ENCODE results near the gene ADGRL2. TPM values are rescaled to one million over a fixed set of nuclear protein-coding genes. Genes with fewer than 3 reads are reported as not detected.

ADGRL2 gene
- total RNA-seq, 2 donors from 2014 or later, result 7.4 to 10.5 TPM

GRCh38 chr1:81840805-81841204 is 40.1 kb downstream of the ADGRL2 start:
- no peak for DNase-seq
- TF ChIP-seq CTCF (IDR thresholded peaks at IDR 0.05), result no peak
- Histone ChIP-seq H3K27ac (no peak overlapping the region), H3K4me1 (no peaks in the 10 kb centered on the region), H3K36me3 (no peaks in the 10 kb centered on the region), H3K9me3 (no peaks in the 10 kb centered on the region), H3K4me3 (no peak overlapping the region), H3K27me3 (no peaks in the 10 kb centered on the region), H3K9ac (ENCODE audit: low read depth in 2 of 2, low read length in 2 of 2) (no peak overlapping the region)
- intact Hi-C loops (cut with DNase I), result no loop called here

- H3K4me1 ChIP-seq, result no peaks in the 10 kb centered on the region
- no peak overlapping the region for H3K27ac ChIP-seq
- no peaks in the 10 kb centered on the region for H3K36me3 ChIP-seq
- H3K4me3 ChIP-seq, result no peak overlapping the region
- no peaks in the 10 kb centered on the region for H3K27me3 ChIP-seq
- DNase-seq, result no peak
- H3K9ac ChIP-seq (ENCODE audit: low read depth in 2 of 2, low read length in 2 of 2), result no peak overlapping the region
- no peaks in the 10 kb centered on the region for H3K9me3 ChIP-seq
- intact Hi-C loops (cut with DNase I), result no loop called here
- TF ChIP-seq CTCF (IDR thresholded peaks at IDR 0.05), result no peak
These were observed 41.1 kb downstream of the ADGRL2 start for GRCh38 chr1:81841795-81842194.

- H3K27ac ChIP-seq, result no peak overlapping the region
- no peaks in the 10 kb centered on the region for H3K27me3 ChIP-seq
- TF ChIP-seq CTCF (IDR thresholded peaks at IDR 0.05), result no peak
- no peak overlapping the region for H3K9ac ChIP-seq (ENCODE audit: low read depth in 2 of 2, low read length in 2 of 2)
- DNase-seq, result no peak
- H3K36me3 ChIP-seq, result no peaks in the 10 kb centered on the region
- H3K9me3 ChIP-seq, result no peaks in the 10 kb centered on the region
- no peak overlapping the region for H3K4me3 ChIP-seq
- intact Hi-C loops (cut with DNase I), result no loop called here
- H3K4me1 ChIP-seq, result no peaks in the 10 kb centered on the region
These were observed 43.7 kb downstream of the ADGRL2 start for GRCh38 chr1:81844477-81844876.

GRCh38 chr1:81846630-81847029 is 45.9 kb downstream of the ADGRL2 start:
- Histone ChIP-seq H3K9me3 (no peaks in the 10 kb centered on the region), H3K27ac (peak overlapping the region; percentile 25), H3K36me3 (no peaks in the 10 kb centered on the region), H3K4me1 (no peaks in the 10 kb centered on the region), H3K4me3 (no peak overlapping the region), H3K27me3 (no peaks in the 10 kb centered on the region), H3K9ac (ENCODE audit: low read depth in 2 of 2, low read length in 2 of 2) (no peak overlapping the region)
- TF ChIP-seq CTCF (IDR thresholded peaks at IDR 0.05), result no peak
- DNase-seq, result no peak
- intact Hi-C loops (cut with DNase I), result no loop called here

- H3K9ac ChIP-seq (ENCODE audit: low read depth in 2 of 2, low read length in 2 of 2), result no peak overlapping the region
- intact Hi-C loops (cut with DNase I), result no loop called here
- no peak for TF ChIP-seq CTCF (IDR thresholded peaks at IDR 0.05)
- H3K27ac ChIP-seq, result peak overlapping the region; percentile 25
- H3K27me3 ChIP-seq, result no peaks in the 10 kb centered on the region
- H3K36me3 ChIP-seq, result no peaks in the 10 kb centered on the region
- H3K9me3 ChIP-seq, result no peaks in the 10 kb centered on the region
- H3K4me1 ChIP-seq, result no peaks in the 10 kb centered on the region
- no peak overlapping the region for H3K4me3 ChIP-seq
- no peak for DNase-seq
These were observed 46.3 kb downstream of the ADGRL2 start for GRCh38 chr1:81847063-81847462.

Data from colonic mucosa (tissue), 4 donors.